Skin of body (tissue), 2 donors: Measurements from ENCODE around the gene THADA. TPM values are rescaled to one million over a fixed set of nuclear protein-coding genes. Genes with fewer than 3 reads are reported as not detected.

Source experiments
- DNase-seq: peaks from one replicate; lab custom pipeline; 2025; lab: John Stamatoyannopoulos, UW
- total RNA-seq: library from RNA; depleted of rRNA; stranded (reverse); fragments of >200 nt; gene quantifications from one replicate; pipeline ENCODE4 v1.2.3, GENCODE V29; 2014

The THADA gene
- total RNA-seq, 1 donor from 2014 or later = 43.2 TPM

GRCh38 chr2:43214253-43214652, 381.6 kb downstream of the THADA start:
- DNase-seq = no peak

- no peak for DNase-seq
Measured at GRCh38 chr2:43212931-43213330, 382.9 kb downstream of the THADA start.

GRCh38 chr2:43212216-43212835, 383.5 kb downstream of the THADA start:
- no peak for DNase-seq

- peak; percentile 73 for DNase-seq
Measured at GRCh38 chr2:43210467-43211303, 385.2 kb downstream of the THADA start.

- DNase-seq = no peak
Measured at GRCh38 chr2:43210125-43210466, 385.7 kb downstream of the THADA start.

GRCh38 chr2:43209204-43209717, 386.6 kb downstream of the THADA start:
- DNase-seq = no peak

- DNase-seq = no peak
Measured at GRCh38 chr2:43207553-43208300, 388.1 kb downstream of the THADA start.

- no peak for DNase-seq
Measured at GRCh38 chr2:43206602-43207001, 389.2 kb downstream of the THADA start.

- no peak for DNase-seq
Measured at GRCh38 chr2:43203373-43203772, 392.5 kb downstream of the THADA start.

GRCh38 chr2:43202289-43202688, 393.5 kb downstream of the THADA start:
- DNase-seq = no peak

- DNase-seq = no peak
Measured at GRCh38 chr2:43201497-43201896, 394.3 kb downstream of the THADA start.

- no peak for DNase-seq
Measured at GRCh38 chr2:43201016-43201415, 394.8 kb downstream of the THADA start.

GRCh38 chr2:43199492-43200488, 396.0 kb downstream of the THADA start:
- no peak for DNase-seq

GRCh38 chr2:43198263-43198662, 397.6 kb downstream of the THADA start:
- no peak for DNase-seq

- DNase-seq = no peak
Measured at GRCh38 chr2:43197588-43197896, 398.3 kb downstream of the THADA start.

- DNase-seq = no peak
Measured at GRCh38 chr2:43196768-43197587, 398.9 kb downstream of the THADA start.

- no peak for DNase-seq
Measured at GRCh38 chr2:43194121-43194869, 401.5 kb downstream of the THADA start.

- no peak for DNase-seq
Measured at GRCh38 chr2:43193652-43194120, 402.2 kb downstream of the THADA start.
